K562 (cell line): ENCODE data around the gene RNASE4. TPM values are rescaled to one million over a fixed set of nuclear protein-coding genes. Genes with fewer than 3 reads are reported as not detected.
A peak's percentile ranks its signal among the peaks of the same experiment; 100 is the strongest.

ENCODE experiments used
- ATAC-seq: fragments of 200-7000 bp; cut with Tn5 transposase; 3 replicates; pipeline ENCODE4 v1.9.1; 2020; ENCODE audit warnings: moderate library complexity
- BruUV-seq: library from RNA; stranded (reverse); fragments of 400-500 nt; replicated peaks from 2 replicates; lab custom pipeline; 2021; lab: Mats Ljungman, UMichigan
- CTCF ChIA-PET: fragments of 300-600 bp; formaldehyde crosslinking; extraction: SDS; loops from one replicate; lab custom pipeline; 2021; ENCODE audit warnings: low intra/inter-chr PET ratio; lab: Yijun Ruan, JAX
- POLR2A ChIA-PET: fragments of 300-600, 350-650 bp; sonication (Branson Sonifier 250); formaldehyde crosslinking; extraction: SDS; loops from one replicate; lab custom pipeline; 2021; ENCODE audit warnings: antibody characterized with exemption, inconsistent platforms; lab: Yijun Ruan, JAX
- DNase-seq, 4 experiments: peaks; one replicate each; pipeline versions ENCODE4 v3.0.0 to v3.0.0-alpha.2; 2011 to 2018; ENCODE audit warnings: low spot score in 3 of 4, mixed read lengths in 3 of 4; ENCODE audit errors: extremely low read depth in 1 of 4
- FAIRE-seq: peaks from 2 replicates; lab custom pipeline; 2011; peaks lifted over from hg19 to GRCh38; lab: Jason Lieb, UNC
- H2AFZ ChIP-seq: 2 replicates; pipeline ENCODE4 v1.6.0; 2011; ENCODE audit warnings: low read depth, low read length, control low read depth, inconsistent platforms
- H3K27ac ChIP-seq: fragments of 200-600 bp; 3 replicates; pipeline ENCODE4 v1.8.0; 2011; ENCODE audit warnings: low read depth, mild to moderate bottlenecking, control low read depth, inconsistent platforms, low read length, moderate library complexity, mixed read lengths; ENCODE audit errors: extremely low read depth
- H3K27me3 ChIP-seq, 2 experiments: fragments of 300-600 bp in 1 of 2; 2 replicates in 1 of 2; 3 replicates in 1 of 2; pipeline versions ENCODE4 v1.6.0 to v1.8.0; 2011; ENCODE audit warnings: inconsistent platforms in 2 of 2, low read length in 2 of 2, mild to moderate bottlenecking in 1 of 2, mixed read lengths in 1 of 2, moderate library complexity in 1 of 2; ENCODE audit not compliant: control insufficient read depth in 2 of 2, insufficient read depth in 2 of 2
- H3K36me3 ChIP-seq: fragments of 300-600 bp; 3 replicates; pipeline ENCODE4 v1.8.0; 2011; ENCODE audit warnings: mild to moderate bottlenecking, low read length, inconsistent platforms; ENCODE audit not compliant: control insufficient read depth, insufficient read depth
- H3K4me1 ChIP-seq, 2 experiments: fragments of 200-600 bp in 1 of 2; replicated peaks in 1 of 2; 2 replicates in 1 of 2; 3 replicates in 1 of 2; pipeline versions ENCODE4 v1.5.1 to v1.8.0; 2011; ENCODE audit warnings: inconsistent platforms in 2 of 2, low read length in 2 of 2, mild to moderate bottlenecking in 1 of 2, mixed read lengths in 1 of 2, moderate library complexity in 1 of 2; ENCODE audit not compliant: control insufficient read depth in 2 of 2, insufficient read depth in 2 of 2
- H3K4me2 ChIP-seq: 2 replicates; pipeline ENCODE4 v1.6.1; 2011; ENCODE audit warnings: low read length, control low read depth, inconsistent platforms, mixed read lengths; ENCODE audit not compliant: insufficient read depth
- H3K4me3 ChIP-seq: fragments of 200-600 bp; sonication (generic), shearing (Covaris generic); 2 replicates; pipeline ENCODE4 v1.5.1; 2016; ENCODE audit warnings: control low read depth, inconsistent platforms
- H3K79me2 ChIP-seq: fragments of 200-600 bp; 3 replicates; pipeline ENCODE4 v1.8.0; 2011; ENCODE audit warnings: low read length, inconsistent platforms; ENCODE audit not compliant: control insufficient read depth, insufficient read depth
- H3K9ac ChIP-seq, 2 experiments: 2 replicates each; pipeline versions ENCODE4 v1.6.0 to v1.6.1; 2011; ENCODE audit warnings: low read depth in 2 of 2, low read length in 2 of 2, control low read depth in 1 of 2, inconsistent platforms in 1 of 2, mild to moderate bottlenecking in 1 of 2, mixed read lengths in 1 of 2; ENCODE audit not compliant: insufficient read depth in 1 of 2
- H3K9me1 ChIP-seq: one replicate; pipeline ENCODE4 v1.6.0; 2011; ENCODE audit warnings: inconsistent platforms, mild to moderate bottlenecking, low read length, moderate library complexity; ENCODE audit not compliant: control insufficient read depth, insufficient read depth
- H3K9me3 ChIP-seq: replicated peaks from 2 replicates; pipeline ENCODE4 v1.5.1; 2011; ENCODE audit warnings: low read depth, low read length, inconsistent platforms; ENCODE audit not compliant: control insufficient read depth, insufficient read depth
- H4K20me1 ChIP-seq: replicated peaks from 2 replicates; pipeline ENCODE4 v1.6.1; 2011; ENCODE audit warnings: low read length, inconsistent platforms, mixed read lengths; ENCODE audit not compliant: control insufficient read depth, insufficient read depth
- NCOA4 ChIP-seq: fragments of 450-650 bp; IDR thresholded peaks from 2 replicates; pipeline ENCODE4 v1.6.1; 2018; ENCODE audit warnings: mild to moderate bottlenecking; ENCODE audit not compliant: partially characterized antibody
- PRPF4 ChIP-seq: fragments of 200-400 bp; formaldehyde crosslinking; IDR thresholded peaks from one replicate; pipeline ENCODE4 v1.6.1; 2017; ENCODE audit warnings: low read length, low read depth, mild to moderate bottlenecking; ENCODE audit not compliant: insufficient read depth, poor library complexity, severe bottlenecking
- REST ChIP-seq, 2 experiments: fragments of 450-650 bp; formaldehyde crosslinking in 1 of 2; IDR thresholded peaks; 2 replicates each; pipeline versions ENCODE4 v1.4.0 to v1.6.1; 2014 to 2020; ENCODE audit warnings: mild to moderate bottlenecking in 2 of 2, borderline replicate concordance in 1 of 2, low read depth in 1 of 2
- WHSC1 ChIP-seq: IDR thresholded peaks from one replicate; pipeline ENCODE4 v1.6.1; 2012; ENCODE audit warnings: low read length, control low read depth, inconsistent platforms
- ZNF165 ChIP-seq: fragments of 250-450 bp; sonication (Bioruptor Pico); IDR thresholded peaks from 2 replicates; pipeline ENCODE4 v1.4.0; 2020; ENCODE audit warnings: borderline replicate concordance
- WGBS: fragments of 100-300 bp; shearing (Covaris generic); methylation state at CpG from one replicate; pipeline ENCODE4 v1.1.6; 2016; ENCODE audit warnings: low coverage, mixed read lengths; ENCODE audit not compliant: insufficient coverage; ENCODE audit errors: missing lambda C conversion rate; 5-methylcytosine and 5-hydroxymethylcytosine counted together
- in situ Hi-C: fragments of 300-500 bp; cut with MboI; formaldehyde crosslinking; loops from 4 replicates; pipeline ENCODE4 v1.15.0; 2018; ENCODE audit warnings: inconsistent platforms, mixed read lengths
- intact Hi-C: fragments of 100-400 bp; cut with micrococcal nuclease; formaldehyde crosslinking; loops from 2 replicates; pipeline ENCODE4 v1.14.2; 2022
- polyA plus RNA-seq, 8 experiments: library from polyadenylated mRNA; depleted of rRNA in 4 of 8; stranded (reverse) in 5 of 8; unstranded in 3 of 8; fragments of >200 nt; fragmentation: Nextera tagmentation in 2 of 8; fragmentation: Illumina TruSeq in 1 of 8; extraction: Ambion mirVana in 2 of 8; extraction: Trizol in 1 of 8; gene quantifications; 2 replicates each; pipeline versions ENCODE4 v1.2.1 to v1.2.3, GENCODE V29; 2011 to 2014; ENCODE audit warnings: inconsistent platforms in 1 of 8, missing spikeins in 1 of 8
- total RNA-seq, 7 experiments: library from RNA; depleted of rRNA in 6 of 7; stranded (reverse); fragments of >200 nt in 6 of 7; fragmentation: Illumina TruSeq in 2 of 7; extraction: Trizol in 2 of 7; gene quantifications; 2 replicates each; pipeline versions ENCODE4 v1.2.1 to v1.2.3, GENCODE V29; 2011 to 2021; ENCODE audit warnings: low replicate concordance in 1 of 7
- TF ChIP-seq, protein P1 (sequence below), 2 experiments: IDR thresholded peaks; 2 replicates each; pipeline ENCODE4 v1.6.1; 2012; ENCODE audit warnings: improper control_type of control experiment in 2 of 2, low read depth in 2 of 2, low read length in 2 of 2, borderline replicate concordance in 1 of 2
- TF ChIP-seq, protein P2 (sequence below): fragments of 250-450 bp; sonication (Bioruptor Pico); IDR thresholded peaks from 2 replicates; pipeline ENCODE4 v1.4.0; 2020; ENCODE audit warnings: mild to moderate bottlenecking, moderate library complexity

Gene RNASE4
- total and polyA plus RNA-seq, 9 of the 15 experiments (the other 6 are each of a cell fraction or from before 2014, with no cell fraction given) = 0.09 to 0.22 (median 0.13) TPM; not detected in 2

GRCh38 chr14:20642182-20642581, 42.2 kb upstream of the RNASE4 start:
- H3K9ac ChIP-seq = no peak overlapping the region
- no peaks in the 10 kb centered on the region for H3K79me2 ChIP-seq
- H3K27ac ChIP-seq = no peak overlapping the region
- peak; percentile 66 for FAIRE-seq
- H3K4me3 ChIP-seq = no peak overlapping the region
- no peaks in the 10 kb centered on the region for H3K9me3 ChIP-seq
- no peaks in the 10 kb centered on the region for H3K9me1 ChIP-seq
- in situ Hi-C loops (no loop called here), intact Hi-C loops (no loop called here)
- no peaks in the 10 kb centered on the region for H4K20me1 ChIP-seq
- BruUV-seq = no TSS peak
- no peak overlapping the region for H3K4me2 ChIP-seq
- H3K36me3 ChIP-seq = no peaks in the 10 kb centered on the region
- CTCF ChIA-PET = no interaction called here
- 38% methylated on average over 6 of the region's 7 CpGs for WGBS
- POLR2A ChIA-PET = interaction anchor here (0.6 to 1.1 kb wide), 2 partner anchors 11 to 236 kb away, joined by 3 read pairs; no protein-coding TSS in a partner anchor
- ATAC-seq = no peak
- no peaks in the 10 kb centered on the region; a peak in 1 of 5 replicates for H3K27me3 ChIP-seq
- no peak for DNase-seq
- H2AFZ ChIP-seq = no peak overlapping the region
- no peaks in the 10 kb centered on the region; a peak in 2 of 5 replicates for H3K4me1 ChIP-seq
- TF ChIP-seq, protein P1, sequence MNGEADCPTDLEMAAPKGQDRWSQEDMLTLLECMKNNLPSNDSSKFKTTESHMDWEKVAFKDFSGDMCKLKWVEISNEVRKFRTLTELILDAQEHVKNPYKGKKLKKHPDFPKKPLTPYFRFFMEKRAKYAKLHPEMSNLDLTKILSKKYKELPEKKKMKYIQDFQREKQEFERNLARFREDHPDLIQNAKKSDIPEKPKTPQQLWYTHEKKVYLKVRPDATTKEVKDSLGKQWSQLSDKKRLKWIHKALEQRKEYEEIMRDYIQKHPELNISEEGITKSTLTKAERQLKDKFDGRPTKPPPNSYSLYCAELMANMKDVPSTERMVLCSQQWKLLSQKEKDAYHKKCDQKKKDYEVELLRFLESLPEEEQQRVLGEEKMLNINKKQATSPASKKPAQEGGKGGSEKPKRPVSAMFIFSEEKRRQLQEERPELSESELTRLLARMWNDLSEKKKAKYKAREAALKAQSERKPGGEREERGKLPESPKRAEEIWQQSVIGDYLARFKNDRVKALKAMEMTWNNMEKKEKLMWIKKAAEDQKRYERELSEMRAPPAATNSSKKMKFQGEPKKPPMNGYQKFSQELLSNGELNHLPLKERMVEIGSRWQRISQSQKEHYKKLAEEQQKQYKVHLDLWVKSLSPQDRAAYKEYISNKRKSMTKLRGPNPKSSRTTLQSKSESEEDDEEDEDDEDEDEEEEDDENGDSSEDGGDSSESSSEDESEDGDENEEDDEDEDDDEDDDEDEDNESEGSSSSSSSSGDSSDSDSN (IDR thresholded peaks at IDR 0.05; ENCODE audit: borderline replicate concordance in 1 of 2, low read depth in 2 of 2, low read length in 2 of 2) = no peak
- TF ChIP-seq ZNF165 (CRISPR knock-in tag) = no peak
- no peak for TF ChIP-seq NCOA4
- TF ChIP-seq REST (IDR thresholded peaks at IDR 0.05; ENCODE audit: borderline replicate concordance) = no peak
- TF ChIP-seq REST (CRISPR knock-in tag; IDR thresholded peaks at IDR 0.05; ENCODE audit: low read depth) = no peak
- TF ChIP-seq, protein P2, sequence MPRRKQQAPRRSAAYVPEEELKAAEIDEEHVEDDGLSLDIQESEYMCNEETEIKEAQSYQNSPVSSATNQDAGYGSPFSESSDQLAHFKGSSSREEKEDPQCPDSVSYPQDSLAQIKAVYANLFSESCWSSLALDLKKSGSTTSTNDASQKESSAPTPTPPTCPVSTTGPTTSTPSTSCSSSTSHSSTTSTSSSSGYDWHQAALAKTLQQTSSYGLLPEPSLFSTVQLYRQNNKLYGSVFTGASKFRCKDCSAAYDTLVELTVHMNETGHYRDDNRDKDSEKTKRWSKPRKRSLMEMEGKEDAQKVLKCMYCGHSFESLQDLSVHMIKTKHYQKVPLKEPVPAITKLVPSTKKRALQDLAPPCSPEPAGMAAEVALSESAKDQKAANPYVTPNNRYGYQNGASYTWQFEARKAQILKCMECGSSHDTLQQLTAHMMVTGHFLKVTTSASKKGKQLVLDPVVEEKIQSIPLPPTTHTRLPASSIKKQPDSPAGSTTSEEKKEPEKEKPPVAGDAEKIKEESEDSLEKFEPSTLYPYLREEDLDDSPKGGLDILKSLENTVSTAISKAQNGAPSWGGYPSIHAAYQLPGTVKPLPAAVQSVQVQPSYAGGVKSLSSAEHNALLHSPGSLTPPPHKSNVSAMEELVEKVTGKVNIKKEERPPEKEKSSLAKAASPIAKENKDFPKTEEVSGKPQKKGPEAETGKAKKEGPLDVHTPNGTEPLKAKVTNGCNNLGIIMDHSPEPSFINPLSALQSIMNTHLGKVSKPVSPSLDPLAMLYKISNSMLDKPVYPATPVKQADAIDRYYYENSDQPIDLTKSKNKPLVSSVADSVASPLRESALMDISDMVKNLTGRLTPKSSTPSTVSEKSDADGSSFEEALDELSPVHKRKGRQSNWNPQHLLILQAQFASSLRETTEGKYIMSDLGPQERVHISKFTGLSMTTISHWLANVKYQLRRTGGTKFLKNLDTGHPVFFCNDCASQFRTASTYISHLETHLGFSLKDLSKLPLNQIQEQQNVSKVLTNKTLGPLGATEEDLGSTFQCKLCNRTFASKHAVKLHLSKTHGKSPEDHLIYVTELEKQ (CRISPR knock-in tag) = no peak
- no peak for TF ChIP-seq WHSC1
- no peak for TF ChIP-seq PRPF4
